GM12878 (cell line): ENCODE data around the gene KRTAP10-11. TPM values are rescaled to one million over a fixed set of nuclear protein-coding genes. Genes with fewer than 3 reads are reported as not detected.

ENCODE experiments used
- ATAC-seq: fragments of 200-7000 bp; cut with Tn5 transposase; 3 replicates; pipeline ENCODE4 v1.9.1; 2020; ENCODE audit warnings: mild to moderate bottlenecking, moderate library complexity
- BruUV-seq: library from RNA; stranded (reverse); fragments of 400-500 nt; replicated peaks from 2 replicates; lab custom pipeline; 2021; lab: Mats Ljungman, UMichigan
- CTCF ChIA-PET: fragments of 300-600 bp; sonication (Branson Sonifier 250); formaldehyde crosslinking; extraction: SDS; loops from one replicate; lab custom pipeline; 2021; ENCODE audit warnings: inconsistent platforms; lab: Yijun Ruan, JAX
- POLR2A ChIA-PET: fragments of 350-600 bp; formaldehyde crosslinking; extraction: SDS; loops from one replicate; lab custom pipeline; 2021; ENCODE audit warnings: inconsistent platforms; lab: Charles Lee
- RAD21 ChIA-PET: fragments of 300-600 bp; sonication (Branson Sonifier 250); formaldehyde crosslinking; loops from one replicate; lab custom pipeline; 2023; ENCODE audit warnings: antibody characterized with exemption; ENCODE audit not compliant: unreplicated experiment; lab: Charles Lee
- SMC1A ChIA-PET: fragments of 300-600 bp; sonication (Branson Sonifier 250); formaldehyde crosslinking; loops from one replicate; lab custom pipeline; 2023; ENCODE audit not compliant: unreplicated experiment, uncharacterized antibody; lab: Charles Lee
- DNase-seq: peaks from one replicate; pipeline ENCODE4 v3.0.0-alpha.2; 2011; ENCODE audit warnings: low read depth, low spot score
- FAIRE-seq: peaks from 3 replicates; lab custom pipeline; 2011; peaks lifted over from hg19 to GRCh38; lab: Jason Lieb, UNC
- H2AFZ ChIP-seq: 2 replicates; pipeline ENCODE4 v1.6.0; 2011; ENCODE audit warnings: low read depth, low read length, control low read depth; ENCODE audit not compliant: control insufficient read depth
- H3K27ac ChIP-seq: 2 replicates; pipeline ENCODE4 v1.5.1; 2011; ENCODE audit warnings: control low read depth; ENCODE audit not compliant: control insufficient read depth, insufficient read depth
- H3K27me3 ChIP-seq, 2 experiments: replicated peaks in 1 of 2; 2 replicates each; pipeline versions ENCODE4 v1.6.0 to v1.6.1; 2011; ENCODE audit warnings: low read length in 1 of 2; ENCODE audit not compliant: control insufficient read depth in 2 of 2, insufficient read depth in 2 of 2
- H3K36me3 ChIP-seq, 2 experiments: 2 replicates each; pipeline ENCODE4 v1.5.1; 2011; ENCODE audit warnings: low read length in 1 of 2; ENCODE audit not compliant: control insufficient read depth in 2 of 2, insufficient read depth in 2 of 2
- H3K4me1 ChIP-seq: 2 replicates; pipeline ENCODE4 v1.6.1; 2011; ENCODE audit warnings: mild to moderate bottlenecking, low read length, moderate library complexity, mixed read lengths; ENCODE audit not compliant: control insufficient read depth, insufficient read depth
- H3K4me2 ChIP-seq: 2 replicates; pipeline ENCODE4 v1.6.0; 2011; ENCODE audit warnings: control low read depth; ENCODE audit not compliant: control insufficient read depth, insufficient read depth
- H3K4me3 ChIP-seq: fragments of 200-600 bp; sonication (generic); 2 replicates; pipeline ENCODE4 v1.5.1; 2016
- H3K79me2 ChIP-seq: 2 replicates; pipeline ENCODE4 v1.6.0; 2011; ENCODE audit warnings: low read length; ENCODE audit not compliant: control insufficient read depth, insufficient read depth
- H3K9ac ChIP-seq: 2 replicates; pipeline ENCODE4 v1.8.0; 2011; ENCODE audit warnings: low read length, control low read depth, mixed read lengths; ENCODE audit not compliant: control insufficient read depth, insufficient read depth
- H3K9me3 ChIP-seq: replicated peaks from 3 replicates; pipeline ENCODE4 v1.5.1; 2011; ENCODE audit warnings: mild to moderate bottlenecking, low read length; ENCODE audit not compliant: control insufficient read depth, insufficient read depth
- H4K20me1 ChIP-seq: 2 replicates; pipeline ENCODE4 v1.6.0; 2011; ENCODE audit not compliant: control insufficient read depth, insufficient read depth
- ASH2L ChIP-seq: fragments of 300-600, 200-600 bp; sonication (generic); IDR thresholded peaks from 2 replicates; pipeline ENCODE4 v1.6.1; 2017; ENCODE audit warnings: low read depth, mild to moderate bottlenecking, borderline replicate concordance
- NFXL1 ChIP-seq: fragments of 450-650 bp; IDR thresholded peaks from 2 replicates; pipeline ENCODE4 v1.6.1; 2017; ENCODE audit warnings: antibody characterized with exemption, mild to moderate bottlenecking, borderline replicate concordance
- NKRF ChIP-seq: fragments of 450-650 bp; conservative IDR thresholded peaks from 2 replicates; pipeline ENCODE4 v1.6.1; 2017; ENCODE audit warnings: mild to moderate bottlenecking, moderate library complexity
- SMC3 ChIP-seq: IDR thresholded peaks from 2 replicates; pipeline ENCODE4 v1.6.1; 2011; ENCODE audit warnings: low read length, improper control_type of control experiment, borderline replicate concordance
- SP1 ChIP-seq: IDR thresholded peaks from one replicate; pipeline ENCODE4 v1.6.1; 2011; ENCODE audit warnings: low read depth, low read length
- SREBF1 ChIP-seq: IDR thresholded peaks from 2 replicates; pipeline ENCODE4 v1.6.1; 2012; ENCODE audit warnings: mild to moderate bottlenecking, low read length
- STAT3 ChIP-seq: IDR thresholded peaks from 2 replicates; pipeline ENCODE4 v1.6.1; 2011; ENCODE audit warnings: low read depth, low read length, improper control_type of control experiment
- ZBTB4 ChIP-seq: fragments of 450-650 bp; formaldehyde crosslinking; IDR thresholded peaks from 2 replicates; pipeline ENCODE4 v1.4.0; 2022; ENCODE audit warnings: mild to moderate bottlenecking, moderate library complexity
- WGBS: methylation state at CpG from one replicate; pipeline ENCODE4 v1.1.6; 2016; ENCODE audit warnings: low lambda C conversion rate; ENCODE audit not compliant: insufficient replicate concordance, insufficient coverage; ENCODE audit errors: missing lambda C conversion rate; 5-methylcytosine and 5-hydroxymethylcytosine counted together
- in situ Hi-C: fragments of 300-500 bp; cut with MboI; formaldehyde crosslinking; loops from 9 replicates; pipeline ENCODE4 v1.14.3; 2018; ENCODE audit warnings: mixed read lengths
- intact Hi-C: fragments of 100-400 bp; cut with micrococcal nuclease; formaldehyde crosslinking; loops from one replicate; pipeline ENCODE4 v1.14.2; 2022; ENCODE audit not compliant: unreplicated experiment
- polyA plus RNA-seq, 11 experiments: library from polyadenylated mRNA; depleted of rRNA in 4 of 11; unstranded in 6 of 11; stranded (reverse) in 5 of 11; fragments of >200 nt; fragmentation: Nextera tagmentation in 4 of 11; fragmentation: Illumina TruSeq in 1 of 11; extraction: Ambion mirVana in 4 of 11; extraction: Trizol in 1 of 11; gene quantifications; 1 replicate in 1 of 11; 2 replicates in 10 of 11; pipeline versions ENCODE4 v1.2.1 to v1.2.3, GENCODE V29; 2011 to 2016; ENCODE audit warnings: inconsistent platforms in 2 of 11, missing spikeins in 2 of 11, low read depth in 1 of 11
- total RNA-seq, 4 experiments: library from RNA; depleted of rRNA in 3 of 4; stranded (reverse); fragments of >200 nt in 3 of 4; fragmentation: Illumina TruSeq in 1 of 4; extraction: Trizol in 1 of 4; gene quantifications; 2 replicates each; pipeline versions ENCODE4 v1.2.1 to v1.2.3, GENCODE V29; 2013 to 2021

Gene KRTAP10-11
- total and polyA plus RNA-seq, 10 of the 15 experiments (the other 5 are each of a cell fraction or from before 2014, with no cell fraction given) = not detected

GRCh38 chr21:44617071-44617501, 29.1 kb upstream of the KRTAP10-11 start:
- POLR2A ChIA-PET = no interaction called here
- Histone ChIP-seq H4K20me1 (no peaks in the 10 kb centered on the region), H3K9me3 (no peaks in the 10 kb centered on the region; the same call in 2 of the 3 replicates), H3K79me2 (no peaks in the 10 kb centered on the region), H3K4me3 (no peak overlapping the region), H3K9ac (no peak overlapping the region), H3K4me2 (no peak overlapping the region), H3K27ac (no peak overlapping the region), H3K4me1 (no peaks in the 10 kb centered on the region), H3K27me3 (no peaks in the 10 kb centered on the region), H2AFZ (no peak overlapping the region), H3K36me3 (no peaks in the 10 kb centered on the region)
- no peak for DNase-seq
- TF ChIP-seq SP1 (no peak), STAT3 (no peak), SMC3 (no peak), SREBF1 (no peak), NKRF (no peak), ZBTB4 (CRISPR knock-in tag) (no peak), NFXL1 (no peak), ASH2L (no peak)
- 26% methylated on average over 8 of the region's 8 CpGs for WGBS
- in situ Hi-C loops (no loop called here), intact Hi-C loops (no loop called here)
- CTCF ChIA-PET = no interaction called here
- RAD21 ChIA-PET = no interaction called here
- BruUV-seq = no TSS peak
- ATAC-seq = no peak
- SMC1A ChIA-PET = interaction anchor here (1.2 kb wide), 1 partner anchor 183 kb away, joined by 3 read pairs; no protein-coding TSS in a partner anchor
- no peak for FAIRE-seq
